H1 (cell line): ENCODE data around the gene TBCD. TPM values are rescaled to one million over a fixed set of nuclear protein-coding genes. Genes with fewer than 3 reads are reported as not detected.

ENCODE experiments used
- BRCA1 ChIP-seq: IDR thresholded peaks from 2 replicates; pipeline ENCODE4 v1.6.1; 2012; ENCODE audit warnings: low read depth, low read length, improper control_type of control experiment
- EZH2 ChIP-seq: fragments of 200-600 bp; sonication (generic); IDR thresholded peaks from 2 replicates; pipeline ENCODE4 v1.7.1; 2012; ENCODE audit warnings: low read depth, mild to moderate bottlenecking, moderate library complexity, low read length, inconsistent platforms; ENCODE audit not compliant: severe bottlenecking
- KDM1A ChIP-seq: fragments of 200-600, 300-600 bp; sonication (generic); IDR thresholded peaks from 2 replicates; pipeline ENCODE4 v1.7.1; 2016; ENCODE audit warnings: mild to moderate bottlenecking, low read length, borderline replicate concordance
- POLR2AphosphoS5 ChIP-seq: IDR thresholded peaks from 2 replicates; pipeline ENCODE4 v1.6.1; 2011; ENCODE audit warnings: low read depth, low read length
- TCF12 ChIP-seq: IDR thresholded peaks from 2 replicates; pipeline ENCODE4 v1.6.1; 2011; ENCODE audit warnings: low read depth, mild to moderate bottlenecking, low read length
- polyA plus RNA-seq, 7 experiments: library from polyadenylated mRNA; depleted of rRNA in 3 of 7; stranded (reverse) in 5 of 7; unstranded in 2 of 7; fragments of >200 nt in 5 of 7; fragments of 200-250 nt in 2 of 7; gene quantifications; 1 replicate in 5 of 7; 2 replicates in 1 of 7; 4 replicates in 1 of 7; pipeline versions ENCODE4 v1.2.1 to v1.2.3, GENCODE V29; 2011 to 2013; ENCODE audit warnings: missing spikeins in 2 of 7, mixed read lengths in 2 of 7
- total RNA-seq: library from RNA; stranded (reverse); fragmentation: NEBNext Ultra II Directional; extraction: Animal tissue kit (Norgen Biotek cat#: 25700); gene quantifications from 2 replicates; pipeline ENCODE4 v1.2.1, GENCODE V29; 2021

Gene TBCD
- total and polyA plus RNA-seq, 2 of the 8 experiments (the other 6 are each of a cell fraction or from before 2014, with no cell fraction given), result 118 to 162 TPM

GRCh38 chr17:82807101-82807500, 55.2 kb downstream of the TBCD start (continued):
- TF ChIP-seq TCF12 (no peak), POLR2AphosphoS5 (no peak), BRCA1 (no peak), EZH2 (no peak), KDM1A (no peak)
- TF ChIP-seq, all 59 proteins: peak for 0
